Parathyroid adenoma (tissue), 2 donors: ENCODE results near the gene HMCN1.

ENCODE experiments used
- H2AFZ ChIP-seq: fragments of 300-600 bp; sonication (generic); one replicate; pipeline ENCODE4 v1.7.0; 2017; ENCODE audit warnings: antibody characterized with exemption, mild to moderate bottlenecking
- H3K27ac ChIP-seq: fragments of 300-600 bp; sonication (generic); one replicate; pipeline ENCODE4 v1.7.0; 2017
- H3K27me3 ChIP-seq: fragments of 300-600 bp; sonication (generic); one replicate; pipeline ENCODE4 v1.7.0; 2017; ENCODE audit warnings: low read length; ENCODE audit not compliant: control insufficient read depth, insufficient read depth
- H3K36me3 ChIP-seq: fragments of 300-600 bp; sonication (generic); one replicate; pipeline ENCODE4 v1.7.0; 2017; ENCODE audit warnings: low read length; ENCODE audit not compliant: control insufficient read depth, insufficient read depth
- H3K4me1 ChIP-seq: fragments of 300-600 bp; sonication (generic); one replicate; pipeline ENCODE4 v1.7.0; 2017; ENCODE audit warnings: control low read depth
- H3K4me2 ChIP-seq: fragments of 300-600 bp; sonication (generic); one replicate; pipeline ENCODE4 v1.7.0; 2017; ENCODE audit warnings: low read length
- H3K4me3 ChIP-seq: fragments of 300-600 bp; sonication (generic); one replicate; pipeline ENCODE4 v1.7.0; 2017; ENCODE audit warnings: low read depth, low read length
- H3K79me2 ChIP-seq: fragments of 300-600 bp; sonication (generic); one replicate; pipeline ENCODE4 v1.7.0; 2017; ENCODE audit warnings: control low read depth
- H3K9ac ChIP-seq: fragments of 300-600 bp; sonication (generic); one replicate; pipeline ENCODE4 v1.7.0; 2017; ENCODE audit warnings: mild to moderate bottlenecking
- H3K9me3 ChIP-seq: fragments of 300-600 bp; sonication (generic); one replicate; pipeline ENCODE4 v1.7.0; 2017; ENCODE audit warnings: low read length; ENCODE audit not compliant: control insufficient read depth
- CTCF ChIP-seq: fragments of 300-600 bp; sonication (generic); IDR thresholded peaks from one replicate; pipeline ENCODE4 v1.7.0; 2017; ENCODE audit warnings: antibody characterized with exemption, mild to moderate bottlenecking
- donor health status: primary hyperparathyroidism.

Gene HMCN1

DNA sequence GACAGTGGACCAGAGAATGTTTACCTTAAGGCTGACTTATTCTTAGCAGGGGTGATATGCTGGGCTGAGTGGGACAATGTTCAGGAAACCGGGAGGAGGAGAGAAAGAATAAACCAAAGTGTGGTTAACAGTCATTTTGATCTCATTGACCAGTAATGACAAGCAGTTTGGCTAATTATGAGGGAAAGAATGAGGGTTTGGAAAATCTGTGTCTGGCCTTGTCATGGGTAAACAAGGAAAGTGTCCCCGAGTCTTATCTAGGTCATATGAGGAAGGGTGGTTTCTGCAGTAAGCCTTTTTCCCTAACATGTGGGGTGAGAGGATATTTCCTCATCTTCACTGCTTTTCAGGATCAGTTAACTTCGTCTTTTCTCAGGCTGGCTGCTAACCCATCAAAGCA is 485.9 kb downstream of the HMCN1 start:
- Histone ChIP-seq H3K4me3 (no peak overlapping the region), H3K9ac (no peak overlapping the region), H3K9me3 (no peaks in the 10 kb centered on the region), H3K79me2 (no peaks in the 10 kb centered on the region), H3K27ac (no peak overlapping the region), H3K36me3 (no peaks in the 10 kb centered on the region), H3K4me1 (no peaks in the 10 kb centered on the region), H3K4me2 (no peak overlapping the region), H3K27me3 (no peaks in the 10 kb centered on the region), H2AFZ (no peak overlapping the region)
- TF ChIP-seq CTCF: no peak

DNA sequence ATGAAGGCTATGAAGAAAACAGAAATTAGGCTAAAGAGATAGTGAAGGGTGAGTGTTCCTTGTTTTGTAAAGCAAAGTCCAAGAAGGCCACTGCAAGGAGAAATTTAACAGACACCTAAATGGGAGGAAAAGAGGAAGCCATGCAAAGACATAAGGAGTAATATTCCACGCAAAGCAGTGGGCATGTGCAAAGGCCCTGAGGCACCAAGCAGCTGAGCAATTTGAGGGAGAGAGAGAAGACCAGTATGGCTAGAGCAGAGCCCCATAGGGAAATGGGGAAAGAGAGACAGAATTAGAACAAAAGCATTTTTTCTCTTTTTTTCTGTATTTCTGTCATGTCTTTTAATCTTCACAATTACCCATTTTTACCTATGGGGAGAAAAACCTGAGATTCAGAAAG is 486.7 kb downstream of the HMCN1 start:
- Histone ChIP-seq H3K36me3 (no peaks in the 10 kb centered on the region), H2AFZ (no peak overlapping the region), H3K4me2 (no peak overlapping the region), H3K9ac (no peak overlapping the region), H3K79me2 (no peaks in the 10 kb centered on the region), H3K4me3 (no peak overlapping the region), H3K9me3 (no peaks in the 10 kb centered on the region), H3K27ac (no peak overlapping the region), H3K4me1 (no peaks in the 10 kb centered on the region), H3K27me3 (no peaks in the 10 kb centered on the region)
- no peak for TF ChIP-seq CTCF

DNA sequence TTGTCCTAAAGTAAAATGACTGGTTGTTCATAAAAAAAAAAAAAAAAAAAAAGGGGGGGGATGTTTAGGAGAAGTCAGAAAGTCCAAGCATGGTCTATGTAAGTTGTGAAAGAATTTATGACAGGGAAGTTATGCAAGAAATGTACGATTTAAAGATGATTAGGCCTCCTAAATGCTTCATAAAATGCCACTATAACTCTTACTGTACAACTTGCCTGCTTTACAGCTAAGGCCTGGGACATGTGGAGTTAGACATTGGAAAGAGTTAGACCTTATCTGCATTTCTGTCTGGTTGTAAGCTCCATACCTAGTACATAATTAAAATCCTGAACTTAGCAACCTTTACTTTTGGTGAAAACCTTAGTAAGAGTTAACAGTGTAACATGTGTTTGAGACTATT is 490.9 kb downstream of the HMCN1 start:
- Histone ChIP-seq H3K4me1 (no peaks in the 10 kb centered on the region), H3K9ac (no peak overlapping the region), H2AFZ (no peak overlapping the region), H3K27ac (no peak overlapping the region), H3K79me2 (no peaks in the 10 kb centered on the region), H3K27me3 (no peaks in the 10 kb centered on the region), H3K4me2 (no peak overlapping the region), H3K4me3 (no peak overlapping the region), H3K9me3 (no peaks in the 10 kb centered on the region), H3K36me3 (no peaks in the 10 kb centered on the region)
- TF ChIP-seq CTCF: no peak

- no peak overlapping the region for H3K4me3 ChIP-seq
- H3K79me2 ChIP-seq: no peaks in the 10 kb centered on the region
- no peaks in the 10 kb centered on the region for H3K27me3 ChIP-seq
- no peak overlapping the region for H3K27ac ChIP-seq
- no peaks in the 10 kb centered on the region for H3K36me3 ChIP-seq
- H3K4me1 ChIP-seq: no peaks in the 10 kb centered on the region
- no peak overlapping the region for H3K4me2 ChIP-seq
- H2AFZ ChIP-seq: no peak overlapping the region
- TF ChIP-seq CTCF: no peak
- no peaks in the 10 kb centered on the region for H3K9me3 ChIP-seq
- H3K9ac ChIP-seq: no peak overlapping the region
These were observed 494.6 kb downstream of the HMCN1 start for GRCh38 chr1:186228749-186229148.

DNA sequence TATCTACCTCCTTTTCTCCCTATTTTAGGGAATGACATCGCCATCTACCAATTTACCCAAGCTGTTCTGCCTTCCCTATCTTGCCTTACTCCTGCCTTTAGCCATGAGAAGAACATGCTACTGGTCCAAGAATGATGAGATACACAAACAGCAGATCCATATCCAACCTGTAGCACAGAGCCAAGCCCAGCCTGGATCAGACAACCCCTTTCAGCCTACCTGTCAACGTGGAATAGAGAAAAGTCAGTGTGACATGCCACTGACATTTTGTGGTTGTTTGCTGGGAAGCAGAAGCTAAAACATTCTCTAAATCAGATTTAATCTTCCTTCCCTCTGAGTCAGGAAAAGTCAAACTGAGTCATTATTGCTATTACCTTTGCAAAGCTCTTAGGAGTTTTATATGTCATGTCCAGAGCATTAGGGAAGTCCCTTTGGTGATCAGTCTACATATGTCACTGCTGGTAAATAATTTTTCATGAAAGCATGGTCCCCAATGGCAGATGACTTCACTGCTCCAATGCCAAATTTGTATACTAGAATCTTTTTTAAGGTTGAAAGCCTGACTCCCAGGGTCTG is 497.8 kb downstream of the HMCN1 start:
- Histone ChIP-seq H3K4me2 (no peak overlapping the region), H3K9ac (no peak overlapping the region), H3K36me3 (no peaks in the 10 kb centered on the region), H3K79me2 (no peaks in the 10 kb centered on the region), H3K9me3 (no peaks in the 10 kb centered on the region), H3K4me3 (no peak overlapping the region), H3K27me3 (no peaks in the 10 kb centered on the region), H3K27ac (no peak overlapping the region), H2AFZ (no peak overlapping the region), H3K4me1 (no peaks in the 10 kb centered on the region)
- no peak for TF ChIP-seq CTCF
